ENCODE data around the gene ANK2. TPM values are rescaled to one million over a fixed set of nuclear protein-coding genes. Genes with fewer than 3 reads are reported as not detected.

The ANK2 gene
- 4.2 and 5.7 TPM in 2 replicates for total RNA-seq

GRCh38 chr4:113049421-113050370 is at the start of gene ANK2:
Gene ANK2, plus strand, starts transcription at chr4:113049653. Its CDS starts 76 bp downstream, at chr4:113049729.

Data from bronchus fibroblast of lung (primary cell).